Trophoblast cell (in vitro differentiated cells and primary cell): ENCODE results near the gene SNX7.

ENCODE experiments used
- DNase-seq, 2 donors: peaks; one replicate each; pipeline ENCODE4 v3.0.0-alpha.2; 2016
- H2AFZ ChIP-seq: 2 replicates; pipeline ENCODE4 v1.6.1; 2013; ENCODE audit warnings: low read length, moderate library complexity, mild to moderate bottlenecking; ENCODE audit not compliant: insufficient read depth, poor library complexity
- H2AK5ac ChIP-seq: 2 replicates; pipeline ENCODE4 v1.6.1; 2013; ENCODE audit warnings: mild to moderate bottlenecking, low read length
- H2BK120ac ChIP-seq: 2 replicates; pipeline ENCODE4 v1.6.1; 2013; ENCODE audit warnings: low read length, mild to moderate bottlenecking, moderate library complexity; ENCODE audit not compliant: insufficient read depth, poor library complexity
- H2BK12ac ChIP-seq: 2 replicates; pipeline ENCODE4 v1.6.1; 2013; ENCODE audit warnings: mild to moderate bottlenecking, low read length, moderate library complexity
- H2BK5ac ChIP-seq: 2 replicates; pipeline ENCODE4 v1.6.1; 2013; ENCODE audit warnings: low read length, low read depth, moderate library complexity, mild to moderate bottlenecking; ENCODE audit not compliant: poor library complexity
- H3K14ac ChIP-seq: 2 replicates; pipeline ENCODE4 v1.6.1; 2013; ENCODE audit warnings: mild to moderate bottlenecking, low read length
- H3K18ac ChIP-seq: 2 replicates; pipeline ENCODE4 v1.6.1; 2013; ENCODE audit warnings: mild to moderate bottlenecking, low read length
- H3K23ac ChIP-seq: 2 replicates; pipeline ENCODE4 v1.6.1; 2013; ENCODE audit warnings: low read length
- H3K27ac ChIP-seq: 2 replicates; pipeline ENCODE4 v1.5.1; 2013; ENCODE audit warnings: low read depth, mild to moderate bottlenecking, inconsistent platforms, low read length, moderate library complexity
- H3K27me3 ChIP-seq: 2 replicates; pipeline ENCODE4 v1.6.1; 2013; ENCODE audit warnings: inconsistent platforms, mild to moderate bottlenecking, low read length, moderate library complexity; ENCODE audit not compliant: insufficient read depth
- H3K36me3 ChIP-seq, 2 experiments: 1 replicate in 1 of 2; 2 replicates in 1 of 2; pipeline ENCODE4 v1.6.1; 2013; ENCODE audit warnings: low read length in 2 of 2, mild to moderate bottlenecking in 2 of 2, moderate library complexity in 1 of 2; ENCODE audit not compliant: insufficient read depth in 2 of 2, control insufficient read depth in 1 of 2
- H3K4ac ChIP-seq: 2 replicates; pipeline ENCODE4 v1.6.1; 2013; ENCODE audit warnings: low read depth, mild to moderate bottlenecking, low read length, moderate library complexity
- H3K4me1 ChIP-seq, 2 experiments: 1 replicate in 1 of 2; 2 replicates in 1 of 2; pipeline ENCODE4 v1.6.1; 2013; ENCODE audit warnings: low read length in 2 of 2, mild to moderate bottlenecking in 2 of 2, moderate library complexity in 1 of 2; ENCODE audit not compliant: insufficient read depth in 2 of 2, control insufficient read depth in 1 of 2
- H3K4me2 ChIP-seq: 2 replicates; pipeline ENCODE4 v1.6.1; 2013; ENCODE audit warnings: inconsistent platforms, mild to moderate bottlenecking, low read length, moderate library complexity
- H3K4me3 ChIP-seq: 2 replicates; pipeline ENCODE4 v1.5.1; 2013; ENCODE audit warnings: mild to moderate bottlenecking, low read depth, low read length, inconsistent platforms
- H3K79me1 ChIP-seq: one replicate; pipeline ENCODE4 v1.6.1; 2013; ENCODE audit warnings: low read length
- H3K79me2 ChIP-seq: 2 replicates; pipeline ENCODE4 v1.6.1; 2013; ENCODE audit warnings: low read length, mild to moderate bottlenecking; ENCODE audit not compliant: control insufficient read depth, insufficient read depth, poor library complexity
- H3K9ac ChIP-seq: 2 replicates; pipeline ENCODE4 v1.6.1; 2013; ENCODE audit warnings: mild to moderate bottlenecking, low read length
- H3K9me3 ChIP-seq: 2 replicates; pipeline ENCODE4 v1.6.1; 2013; ENCODE audit warnings: low read depth, mild to moderate bottlenecking, control low read depth, inconsistent platforms, low read length; ENCODE audit not compliant: insufficient read depth
- H4K12ac ChIP-seq: 2 replicates; pipeline ENCODE4 v1.6.1; 2013; ENCODE audit warnings: low read depth, mild to moderate bottlenecking, low read length, moderate library complexity
- H4K8ac ChIP-seq: 2 replicates; pipeline ENCODE4 v1.6.1; 2013; ENCODE audit warnings: low read depth, mild to moderate bottlenecking, low read length, moderate library complexity
- H4K91ac ChIP-seq: one replicate; pipeline ENCODE4 v1.6.1; 2013; ENCODE audit warnings: low read depth, mild to moderate bottlenecking, low read length, moderate library complexity
- WGBS: extraction: QIAGEN DNeasy Blood & Tissue Kit; methylation state at CpG from one replicate; pipeline ENCODE4 v1.1.7; 2013; ENCODE audit warnings: missing lambda C conversion rate; ENCODE audit not compliant: insufficient read length, insufficient coverage; ENCODE audit errors: extremely low coverage; 5-methylcytosine and 5-hydroxymethylcytosine counted together

The SNX7 gene

DNA sequence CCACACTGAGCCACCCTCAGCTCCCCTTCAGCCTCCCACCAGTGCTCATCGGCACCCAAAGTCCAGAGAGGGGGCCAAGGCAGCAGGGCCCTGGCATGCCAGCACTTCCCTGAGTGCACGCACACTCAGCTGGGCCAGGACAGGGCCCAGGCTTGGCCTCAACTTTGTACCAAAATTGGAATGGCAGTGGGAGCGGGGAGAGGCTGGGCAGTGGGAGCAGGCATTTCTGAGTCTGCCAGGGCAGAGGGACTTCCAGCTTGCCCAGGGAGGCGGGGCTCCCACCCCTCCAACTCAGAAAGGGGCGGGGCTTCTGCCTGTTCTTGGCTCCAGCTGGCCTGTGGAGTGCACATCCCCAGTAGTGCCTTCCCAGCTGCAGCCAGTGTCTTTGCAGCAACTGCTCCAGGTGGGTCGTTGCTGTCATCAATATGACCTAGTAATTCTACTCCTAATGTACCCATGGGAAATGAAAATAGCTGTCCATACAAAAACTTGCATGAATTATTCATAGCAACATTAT lies 10.3 kb upstream of the SNX7 start:
- H3K9me3 ChIP-seq: peaks cover 2% of the 10 kb centered on the region
- no peaks in the 10 kb centered on the region for H3K27me3 ChIP-seq
- no peak overlapping the region for H3K14ac ChIP-seq
- H2BK120ac ChIP-seq: no peak overlapping the region
- no peaks in the 10 kb centered on the region for H3K36me3 ChIP-seq
- no peak overlapping the region for H3K4me3 ChIP-seq
- H2AFZ ChIP-seq: no peak overlapping the region
- no peak overlapping the region for H3K4ac ChIP-seq
- H3K4me2 ChIP-seq: no peak overlapping the region
- H3K9ac ChIP-seq: no peak overlapping the region
- H4K12ac ChIP-seq: no peak overlapping the region
- H3K18ac ChIP-seq: no peak overlapping the region
- no peak overlapping the region for H2BK12ac ChIP-seq
- no peak overlapping the region for H3K23ac ChIP-seq
- H3K4me1 ChIP-seq: no peaks in the 10 kb centered on the region
- H2BK5ac ChIP-seq: no peak overlapping the region
- no peak overlapping the region for H3K27ac ChIP-seq
- WGBS: no CpG with 5 or more reads among the region's 6 CpGs
- no peak for DNase-seq
- no peaks in the 10 kb centered on the region for H3K79me2 ChIP-seq
- no peak overlapping the region for H4K91ac ChIP-seq
- H2AK5ac ChIP-seq: no peak overlapping the region
- H3K79me1 ChIP-seq: no peaks in the 10 kb centered on the region
- no peak overlapping the region for H4K8ac ChIP-seq

DNA sequence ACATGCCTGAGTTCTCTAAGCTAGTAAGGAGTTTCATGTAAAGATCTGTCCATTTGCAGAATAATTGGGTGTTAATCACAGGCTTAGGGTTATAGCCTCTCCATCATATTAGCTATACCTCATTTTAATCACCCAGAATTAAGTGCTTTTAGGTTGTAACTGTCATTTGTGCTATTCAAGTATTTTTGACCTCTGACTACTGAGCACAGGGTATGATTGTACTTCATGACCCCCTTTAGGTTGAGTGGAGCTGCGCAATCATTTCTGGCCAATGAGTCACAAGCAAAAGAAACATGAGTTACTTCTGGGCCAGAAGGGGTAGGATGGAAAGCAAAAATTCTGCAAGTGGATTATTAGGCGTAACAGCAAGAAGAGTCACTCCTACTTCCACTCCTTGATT lies 8.4 kb upstream of the SNX7 start:
- H2AK5ac ChIP-seq: no peak overlapping the region
- WGBS: no CpG with 5 or more reads among the region's 2 CpGs

DNA sequence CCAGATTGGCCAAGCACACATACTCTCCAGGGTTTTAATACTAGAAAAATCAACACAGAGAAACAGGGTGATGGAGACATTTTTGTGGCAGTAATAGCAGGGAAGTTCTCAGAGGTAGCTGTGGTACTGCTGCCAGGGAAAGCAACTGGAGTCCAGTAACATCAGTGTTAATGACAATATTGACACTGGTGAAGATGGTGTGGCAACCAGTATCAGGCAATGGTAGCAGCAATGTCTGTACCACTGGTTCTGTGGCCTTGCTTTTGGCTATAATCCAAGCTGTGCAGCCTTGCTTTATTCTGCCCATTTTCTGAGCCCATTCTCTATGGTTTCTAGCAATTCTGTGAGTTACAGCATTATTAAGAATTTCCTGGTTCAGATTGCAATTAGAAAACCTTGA lies 1.6 kb upstream of the SNX7 start:
- DNase-seq: no peak
- Histone ChIP-seq H3K79me1 (peaks cover 9% of the 10 kb centered on the region), H3K79me2 (peaks cover 3% of the 10 kb centered on the region), H3K18ac (no peak overlapping the region), H3K14ac (no peak overlapping the region), H3K4ac (no peak overlapping the region), H2AK5ac (no peak overlapping the region), H3K27me3 (no peaks in the 10 kb centered on the region), H2BK12ac (no peak overlapping the region), H2AFZ (no peak overlapping the region), H2BK5ac (no peak overlapping the region), H3K27ac (no peak overlapping the region), H3K4me3 (no peak overlapping the region), H4K8ac (no peak overlapping the region), H3K23ac (no peak overlapping the region), H3K36me3 (no peaks in the 10 kb centered on the region), H4K12ac (no peak overlapping the region), H3K9ac (no peak overlapping the region), H3K9me3 (no peaks in the 10 kb centered on the region), H2BK120ac (no peak overlapping the region), H4K91ac (no peak overlapping the region), H3K4me1 (no peaks in the 10 kb centered on the region), H3K4me2 (no peak overlapping the region)

More for the DNA sequence above, 8.4 kb upstream of the SNX7 start:
- peaks cover 2% of the 10 kb centered on the region for H3K9me3 ChIP-seq
- H3K23ac ChIP-seq: no peak overlapping the region
- no peaks in the 10 kb centered on the region for H3K27me3 ChIP-seq
- no peak overlapping the region for H3K14ac ChIP-seq
- H3K4ac ChIP-seq: no peak overlapping the region
- H3K27ac ChIP-seq: no peak overlapping the region
- H3K36me3 ChIP-seq: no peaks in the 10 kb centered on the region
- no peak overlapping the region for H3K4me3 ChIP-seq
- H2BK12ac ChIP-seq: no peak overlapping the region
- no peak overlapping the region for H2BK120ac ChIP-seq
- no peak overlapping the region for H2AFZ ChIP-seq
- H3K9ac ChIP-seq: no peak overlapping the region
- H4K12ac ChIP-seq: no peak overlapping the region
- no peak overlapping the region for H4K8ac ChIP-seq
- no peak for DNase-seq
- H3K18ac ChIP-seq: no peak overlapping the region
- no peak overlapping the region for H2BK5ac ChIP-seq
- H3K4me2 ChIP-seq: no peak overlapping the region
- H4K91ac ChIP-seq: no peak overlapping the region
- no peaks in the 10 kb centered on the region for H3K4me1 ChIP-seq
- H3K79me1 ChIP-seq: no peaks in the 10 kb centered on the region
- no peaks in the 10 kb centered on the region for H3K79me2 ChIP-seq

- H3K4me1 ChIP-seq: no peaks in the 10 kb centered on the region
- peak overlapping the region; percentile 33 for H3K18ac ChIP-seq
- peaks cover 3% of the 10 kb centered on the region for H3K79me2 ChIP-seq
- no peaks in the 10 kb centered on the region for H3K9me3 ChIP-seq
- peak overlapping the region; percentile 83 for H3K4me3 ChIP-seq
- H3K27ac ChIP-seq: no peak overlapping the region
- DNase-seq: peak in 1 of 2 donors; percentile 1
- no peak overlapping the region for H2BK12ac ChIP-seq
- H2AFZ ChIP-seq: peak overlapping the region; percentile 57
- H2AK5ac ChIP-seq: no peak overlapping the region
- H3K27me3 ChIP-seq: no peaks in the 10 kb centered on the region
- no CpG with 5 or more reads among the region's 25 CpGs for WGBS
- H3K9ac ChIP-seq: peak overlapping the region; percentile 62
- no peaks in the 10 kb centered on the region for H3K36me3 ChIP-seq
- H2BK120ac ChIP-seq: peak overlapping the region; percentile 80
- peak overlapping the region; percentile 87 for H3K14ac ChIP-seq
- peak overlapping the region; percentile 26 for H3K4ac ChIP-seq
- H3K4me2 ChIP-seq: peak overlapping the region; percentile 72
- H3K79me1 ChIP-seq: peaks cover 9% of the 10 kb centered on the region
- no peak overlapping the region for H2BK5ac ChIP-seq
- H4K8ac ChIP-seq: peak overlapping the region; percentile 91
- peak overlapping the region; percentile 84 for H4K91ac ChIP-seq
- H3K23ac ChIP-seq: no peak overlapping the region
- peak overlapping the region; percentile 79 for H4K12ac ChIP-seq
Measured at GRCh38 chr1:98660940-98661543, 479 bp upstream of the SNX7 start.
